ENCODE measurements around the gene PNPO. TPM values are rescaled to one million over a fixed set of nuclear protein-coding genes. Genes with fewer than 3 reads are reported as not detected.
"Not testable (repeated sequence)": the region's sequence is repeated elsewhere in the genome, so short reads cannot be mapped to it uniquely, and the experiment has no call there.

PNPO gene
- total RNA-seq, 4 donors from 2014 or later, result 20.1 to 39.7 (median 30.8) TPM

DNA sequence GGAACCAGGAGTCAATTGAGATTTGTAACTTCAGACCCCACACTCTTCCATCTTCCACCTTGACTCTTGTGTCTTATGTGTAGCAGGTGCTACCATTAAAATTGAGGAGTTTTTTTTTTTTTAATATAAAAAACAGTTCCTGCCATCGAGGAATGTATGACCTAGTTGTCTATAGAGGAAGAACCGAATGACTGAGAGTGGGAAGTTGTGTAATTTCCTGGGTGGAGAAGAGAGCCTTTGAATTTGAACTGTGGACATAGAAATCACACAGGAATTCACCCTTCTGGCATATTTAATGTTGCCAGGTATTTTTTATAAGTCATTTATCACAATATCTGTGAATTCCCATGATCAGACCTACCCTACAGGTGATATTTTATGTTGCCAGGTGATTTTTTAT lies 23.4 kb upstream of the PNPO start:
- no peak for ATAC-seq (ENCODE audit: low FRiP score)
- DNase-seq (ENCODE audit: low spot score), result no peak
- TF ChIP-seq, protein P1, sequence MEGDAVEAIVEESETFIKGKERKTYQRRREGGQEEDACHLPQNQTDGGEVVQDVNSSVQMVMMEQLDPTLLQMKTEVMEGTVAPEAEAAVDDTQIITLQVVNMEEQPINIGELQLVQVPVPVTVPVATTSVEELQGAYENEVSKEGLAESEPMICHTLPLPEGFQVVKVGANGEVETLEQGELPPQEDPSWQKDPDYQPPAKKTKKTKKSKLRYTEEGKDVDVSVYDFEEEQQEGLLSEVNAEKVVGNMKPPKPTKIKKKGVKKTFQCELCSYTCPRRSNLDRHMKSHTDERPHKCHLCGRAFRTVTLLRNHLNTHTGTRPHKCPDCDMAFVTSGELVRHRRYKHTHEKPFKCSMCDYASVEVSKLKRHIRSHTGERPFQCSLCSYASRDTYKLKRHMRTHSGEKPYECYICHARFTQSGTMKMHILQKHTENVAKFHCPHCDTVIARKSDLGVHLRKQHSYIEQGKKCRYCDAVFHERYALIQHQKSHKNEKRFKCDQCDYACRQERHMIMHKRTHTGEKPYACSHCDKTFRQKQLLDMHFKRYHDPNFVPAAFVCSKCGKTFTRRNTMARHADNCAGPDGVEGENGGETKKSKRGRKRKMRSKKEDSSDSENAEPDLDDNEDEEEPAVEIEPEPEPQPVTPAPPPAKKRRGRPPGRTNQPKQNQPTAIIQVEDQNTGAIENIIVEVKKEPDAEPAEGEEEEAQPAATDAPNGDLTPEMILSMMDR (IDR thresholded peaks at IDR 0.05), result no peak

DNA sequence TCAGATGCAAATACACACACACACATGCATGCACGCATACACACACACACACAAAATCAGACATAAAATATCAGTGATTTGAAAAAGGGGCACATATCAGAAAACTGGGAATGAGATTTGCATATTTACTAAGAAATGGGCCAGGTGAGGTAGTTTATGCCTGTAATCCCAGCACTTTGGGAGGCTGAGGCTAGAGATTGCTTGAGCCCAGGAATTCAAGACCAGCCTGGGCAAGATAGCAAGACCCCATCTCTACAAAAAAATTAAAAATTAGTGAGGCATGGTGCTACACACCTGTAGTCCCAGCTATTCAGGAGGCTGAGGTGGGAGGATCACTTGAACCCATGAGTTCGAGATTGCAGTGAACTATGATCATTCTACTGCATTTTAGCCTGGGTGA lies 22.4 kb upstream of the PNPO start:
- DNase-seq (ENCODE audit: low spot score) (no peak), ATAC-seq (ENCODE audit: low FRiP score) (no peak)
- TF ChIP-seq, protein P1 (IDR thresholded peaks at IDR 0.05), result no peak

DNA sequence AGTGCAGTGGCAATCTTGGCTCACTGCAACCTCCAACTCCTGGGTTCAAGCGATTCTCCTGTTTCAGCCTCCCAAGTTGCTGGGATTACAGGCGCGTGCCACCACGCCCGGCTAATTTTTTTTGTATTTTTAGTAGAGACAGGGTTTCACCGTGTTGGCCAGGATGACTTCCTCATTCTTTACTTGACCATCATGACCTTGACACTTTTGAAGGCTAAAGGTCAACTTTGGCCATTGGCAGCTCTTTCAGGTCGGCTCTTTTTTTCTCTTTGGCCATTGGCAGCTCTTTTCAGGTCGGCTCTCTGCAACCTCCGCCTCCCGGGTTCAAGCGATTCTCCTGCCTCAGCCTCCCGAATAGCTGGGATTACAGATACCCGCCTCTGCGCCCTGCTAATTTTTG lies 21.5 kb upstream of the PNPO start:
- not testable (repeated sequence) for ATAC-seq (ENCODE audit: low FRiP score); DNase-seq (ENCODE audit: low spot score)

DNA sequence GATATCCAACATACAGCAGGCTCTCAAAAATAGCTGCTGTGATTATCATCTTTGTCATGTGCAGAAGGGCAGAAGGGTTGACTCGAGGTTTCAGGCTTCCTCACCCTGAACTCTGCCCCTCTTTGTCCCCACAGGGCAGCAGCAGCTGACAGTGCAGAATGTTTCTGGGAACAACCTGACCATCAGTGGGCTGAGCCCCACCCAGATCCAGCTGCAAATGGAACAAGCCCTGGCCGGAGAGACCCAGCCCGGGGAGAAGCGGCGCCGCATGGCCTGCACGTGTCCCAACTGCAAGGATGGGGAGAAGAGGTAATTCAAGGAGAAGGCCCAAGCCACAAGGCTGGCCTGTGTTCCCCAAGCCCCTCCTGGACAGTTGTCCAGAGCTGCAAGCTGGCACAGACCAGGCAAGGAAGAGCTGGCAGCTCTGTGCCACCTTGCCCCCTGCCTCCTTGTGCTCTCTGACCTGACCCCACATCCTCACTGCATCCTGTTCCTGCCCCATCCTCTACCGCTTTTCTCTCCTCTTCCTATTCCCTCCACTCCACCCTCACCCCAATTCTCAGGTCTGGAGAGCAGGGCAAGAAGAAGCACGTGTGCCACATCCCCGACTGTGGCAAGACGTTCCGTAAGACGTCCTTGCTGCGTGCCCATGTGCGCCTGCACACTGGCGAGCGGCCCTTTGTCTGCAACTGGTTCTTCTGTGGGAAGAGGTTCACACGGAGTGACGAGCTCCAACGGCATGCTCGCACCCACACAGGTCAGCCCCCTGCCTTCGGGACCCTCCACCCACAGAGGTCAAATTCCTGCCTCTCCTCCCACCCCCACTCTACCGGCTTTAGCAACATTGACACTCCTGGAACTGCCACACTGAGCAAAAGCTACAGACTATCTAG lies 16.3 kb upstream of the PNPO start:
- ATAC-seq (ENCODE audit: low FRiP score) (peak; percentile 17), DNase-seq (ENCODE audit: low spot score) (no peak)
- TF ChIP-seq, protein P1 (IDR thresholded peaks at IDR 0.05), result no peak

DNA sequence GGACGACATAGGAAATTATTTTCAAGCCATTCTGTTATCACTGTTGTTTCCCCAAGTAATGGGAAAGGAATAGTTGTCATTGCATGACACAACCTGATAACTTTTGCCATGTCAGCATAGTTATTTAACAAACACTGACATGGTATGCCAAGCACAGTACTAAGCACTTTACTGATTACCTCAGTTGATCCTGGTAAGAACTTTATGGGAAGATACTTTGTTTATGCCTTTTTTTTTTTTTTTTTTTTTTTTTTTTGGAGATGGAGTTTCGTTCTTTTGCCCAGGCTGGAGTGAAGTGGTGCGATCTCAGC lies 15.7 kb upstream of the PNPO start:
- no peak for ATAC-seq (ENCODE audit: low FRiP score)
- no peak for DNase-seq (ENCODE audit: low spot score)
- TF ChIP-seq, protein P1 (IDR thresholded peaks at IDR 0.05), result no peak

DNA sequence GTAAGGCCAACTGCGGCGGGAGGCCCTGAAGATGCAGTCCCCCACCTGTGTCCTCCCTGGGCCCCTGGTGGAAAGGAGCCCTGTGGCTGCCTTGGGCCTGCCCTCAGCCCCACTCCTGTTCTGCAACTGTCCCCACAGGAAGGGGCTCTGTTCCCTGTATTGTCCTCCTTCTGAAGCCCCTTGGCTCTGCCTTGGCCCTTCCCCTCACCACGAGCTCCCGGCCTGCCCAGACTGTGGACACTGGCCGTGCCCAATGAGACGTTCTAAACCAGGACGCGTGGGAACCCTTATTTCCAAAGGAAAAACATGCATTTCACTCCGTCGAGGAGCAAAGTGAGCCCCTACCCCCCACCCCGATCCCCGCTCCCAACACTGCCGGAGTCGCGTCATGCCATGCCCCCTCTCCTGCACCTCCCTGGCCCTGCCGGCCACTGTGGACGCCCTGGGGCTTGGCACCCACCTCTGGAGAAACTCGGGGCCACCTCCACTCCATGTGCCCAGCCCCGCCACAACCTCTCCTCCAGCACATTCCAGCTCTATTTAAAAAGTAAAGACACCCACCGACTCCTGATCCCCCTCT lies 13.5 kb upstream of the PNPO start:
- TF ChIP-seq, protein P1 (IDR thresholded peaks at IDR 0.05), result no peak
- ATAC-seq (ENCODE audit: low FRiP score) (no peak), DNase-seq (ENCODE audit: low spot score) (no peak)

DNA sequence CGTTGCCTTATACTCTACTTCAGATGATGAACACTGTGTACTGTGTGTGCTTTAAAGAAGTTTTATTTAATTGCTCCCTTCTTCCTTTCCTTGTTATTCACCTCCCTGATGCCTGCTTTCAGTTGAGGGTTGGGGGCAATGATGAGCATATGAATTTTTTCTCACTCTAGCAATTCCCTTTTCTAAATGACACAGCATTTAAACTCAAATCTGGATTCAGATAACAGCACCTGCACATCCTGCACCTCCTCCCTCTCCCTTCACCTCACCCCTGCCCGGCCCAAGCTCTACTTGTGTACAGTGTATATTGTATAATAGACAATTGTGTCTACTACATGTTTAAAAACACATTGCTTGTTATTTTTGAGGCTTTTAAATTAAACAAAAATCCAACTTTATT lies 13.0 kb upstream of the PNPO start:
- TF ChIP-seq, protein P1 (IDR thresholded peaks at IDR 0.05), result no peak
- ATAC-seq (ENCODE audit: low FRiP score), result no peak
- DNase-seq (ENCODE audit: low spot score), result no peak

Measured in omental fat pad (tissue), 4 donors.